GM06990 (cell line): Measurements from ENCODE around the gene IL1RAP.

Experiments
- DNase-seq: peaks from one replicate; pipeline ENCODE4 v3.0.0-alpha.2; 2011; ENCODE audit not compliant: insufficient read length; ENCODE audit errors: extremely low read depth
- H3K27me3 ChIP-seq: replicated peaks from 2 replicates; pipeline ENCODE4 v1.6.0; 2011; ENCODE audit warnings: low read length; ENCODE audit not compliant: control insufficient read depth, insufficient read depth
- H3K36me3 ChIP-seq: 2 replicates; pipeline ENCODE4 v1.5.1; 2011; ENCODE audit warnings: low read length; ENCODE audit not compliant: control insufficient read depth, insufficient read depth
- H3K4me3 ChIP-seq: replicated peaks from 2 replicates; pipeline ENCODE4 v1.5.1; 2011; ENCODE audit warnings: low read depth, mild to moderate bottlenecking, control low read depth, low read length
- CTCF ChIP-seq: IDR thresholded peaks from 2 replicates; pipeline ENCODE4 v1.5.1; 2011; ENCODE audit warnings: low read length, control low read depth, mild to moderate bottlenecking, inconsistent platforms; ENCODE audit not compliant: insufficient read depth, poor library complexity, severe bottlenecking

Gene IL1RAP

GRCh38 chr3:190545191-190545590, 31.3 kb downstream of the IL1RAP start:
- Histone ChIP-seq H3K36me3 (no peaks in the 10 kb centered on the region), H3K27me3 (no peaks in the 10 kb centered on the region), H3K4me3 (no peak overlapping the region)
- no peak for TF ChIP-seq CTCF
- DNase-seq, result no peak

GRCh38 chr3:190546881-190547510, 33.1 kb downstream of the IL1RAP start:
- Histone ChIP-seq H3K36me3 (no peaks in the 10 kb centered on the region), H3K27me3 (no peaks in the 10 kb centered on the region), H3K4me3 (no peak overlapping the region)
- DNase-seq, result no peak
- no peak for TF ChIP-seq CTCF

DNA sequence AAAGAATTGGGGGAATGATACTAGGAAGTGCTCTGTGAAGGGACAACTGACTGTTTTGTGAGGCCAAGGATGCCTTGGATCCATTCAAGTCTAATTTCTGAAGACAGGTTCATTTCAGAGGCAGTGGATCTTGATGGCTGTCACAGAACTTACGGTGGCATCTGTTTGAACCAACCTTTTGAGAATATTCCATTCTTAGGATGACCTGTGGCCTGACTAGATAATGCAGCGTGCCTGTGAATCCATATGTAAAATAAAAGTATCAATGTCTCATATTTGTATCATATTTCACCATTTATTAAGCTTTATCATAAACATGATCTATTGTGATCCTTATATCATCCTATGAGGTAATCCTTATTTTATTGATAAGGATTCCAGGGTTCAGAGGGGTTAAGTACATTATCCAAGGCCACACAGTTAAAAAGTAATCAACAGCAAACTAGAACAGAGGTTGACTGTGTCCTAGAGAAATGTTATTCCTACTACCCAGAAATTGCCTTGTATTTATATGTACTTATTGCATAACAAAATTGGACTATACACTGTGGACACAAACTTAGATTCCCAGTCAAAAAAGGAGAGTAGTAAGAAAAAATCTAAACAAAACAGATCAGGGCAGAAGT, 34.3 kb downstream of the IL1RAP start:
- Histone ChIP-seq H3K36me3 (no peaks in the 10 kb centered on the region), H3K4me3 (no peak overlapping the region), H3K27me3 (no peaks in the 10 kb centered on the region)
- no peak for DNase-seq
- no peak for TF ChIP-seq CTCF

- DNase-seq, result no peak
- TF ChIP-seq CTCF, result no peak
- H3K36me3 ChIP-seq, result no peaks in the 10 kb centered on the region
Observed at GRCh38 chr3:190552021-190552420, 38.1 kb downstream of the IL1RAP start.

GRCh38 chr3:190552969-190553759, 39.3 kb downstream of the IL1RAP start:
- Histone ChIP-seq H3K4me3 (no peak overlapping the region), H3K27me3 (no peaks in the 10 kb centered on the region), H3K36me3 (no peaks in the 10 kb centered on the region)
- no peak for TF ChIP-seq CTCF
- DNase-seq, result no peak

More at GRCh38 chr3:190552021-190552420, 38.1 kb downstream of the IL1RAP start:
- no peak overlapping the region for H3K4me3 ChIP-seq
- no peaks in the 10 kb centered on the region for H3K27me3 ChIP-seq
